ENCODE measurements around the gene MGMT. TPM values are rescaled to one million over a fixed set of nuclear protein-coding genes. Genes with fewer than 3 reads are reported as not detected.
"Not testable (repeated sequence)": the region's sequence is repeated elsewhere in the genome, so short reads cannot be mapped to it uniquely, and the experiment has no call there.

Gene MGMT
- total and polyA plus RNA-seq, 4 donors: 28.2 to 79.1 (median 46.0) TPM

DNA sequence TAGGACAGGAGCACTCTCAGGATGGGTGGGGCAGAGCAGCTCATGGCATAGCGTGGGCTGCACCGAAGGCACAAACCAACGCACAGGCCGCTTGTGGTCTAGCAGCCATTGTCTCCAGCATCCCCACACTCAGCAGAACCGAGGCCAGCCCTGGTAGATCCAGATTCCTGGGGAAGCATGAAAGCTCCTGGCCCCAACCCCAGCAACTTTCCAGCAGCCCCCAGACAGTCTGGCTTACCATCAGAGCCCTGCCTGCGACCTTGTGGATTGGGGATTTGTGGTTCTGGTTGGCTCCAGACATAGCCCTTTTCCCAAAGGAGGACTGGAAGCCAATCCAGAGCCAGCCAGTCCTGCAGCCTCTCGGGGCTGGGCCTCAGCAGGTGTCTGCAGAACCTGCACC lies 33.8 kb upstream of the MGMT start:
- H3K36me3 ChIP-seq (ENCODE audit: control insufficient read depth in 4 of 4, insufficient read depth in 3 of 4, low read depth in 1 of 4, low read length in 3 of 4): no peaks in the 10 kb centered on the region
- no peaks in the 10 kb centered on the region for H3K27me3 ChIP-seq (ENCODE audit: control insufficient read depth in 4 of 4, insufficient read depth in 4 of 4, low read length in 3 of 4)
- DNase-seq (ENCODE audit: low spot score): no peak
- H3K4me3 ChIP-seq (ENCODE audit: low read depth in 1 of 3, low read length in 3 of 3): no peak overlapping the region
- H3K9ac ChIP-seq (ENCODE audit: low read depth in 1 of 2, low read length in 2 of 2): no peak overlapping the region
- no peak overlapping the region for H3K27ac ChIP-seq (ENCODE audit: low read depth in 1 of 2, low read length in 2 of 2)
- whole genome bisulfite sequencing: 92% methylated on average over 7 of the region's 7 CpGs
- no peak for TF ChIP-seq TAF1 (conservative IDR thresholded peaks at IDR 0.05)
- TF ChIP-seq HNF4A (conservative IDR thresholded peaks at IDR 0.05): no peak
- no peak for TF ChIP-seq RAD21 (IDR thresholded peaks at IDR 0.05)
- TF ChIP-seq YY1 (IDR thresholded peaks at IDR 0.05): no peak
- TF ChIP-seq, protein P1, sequence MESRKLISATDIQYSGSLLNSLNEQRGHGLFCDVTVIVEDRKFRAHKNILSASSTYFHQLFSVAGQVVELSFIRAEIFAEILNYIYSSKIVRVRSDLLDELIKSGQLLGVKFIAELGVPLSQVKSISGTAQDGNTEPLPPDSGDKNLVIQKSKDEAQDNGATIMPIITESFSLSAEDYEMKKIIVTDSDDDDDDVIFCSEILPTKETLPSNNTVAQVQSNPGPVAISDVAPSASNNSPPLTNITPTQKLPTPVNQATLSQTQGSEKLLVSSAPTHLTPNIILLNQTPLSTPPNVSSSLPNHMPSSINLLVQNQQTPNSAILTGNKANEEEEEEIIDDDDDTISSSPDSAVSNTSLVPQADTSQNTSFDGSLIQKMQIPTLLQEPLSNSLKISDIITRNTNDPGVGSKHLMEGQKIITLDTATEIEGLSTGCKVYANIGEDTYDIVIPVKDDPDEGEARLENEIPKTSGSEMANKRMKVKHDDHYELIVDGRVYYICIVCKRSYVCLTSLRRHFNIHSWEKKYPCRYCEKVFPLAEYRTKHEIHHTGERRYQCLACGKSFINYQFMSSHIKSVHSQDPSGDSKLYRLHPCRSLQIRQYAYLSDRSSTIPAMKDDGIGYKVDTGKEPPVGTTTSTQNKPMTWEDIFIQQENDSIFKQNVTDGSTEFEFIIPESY (IDR thresholded peaks at IDR 0.05): no peak
- no peak for TF ChIP-seq FOXA1 (IDR thresholded peaks at IDR 0.05)
- no peak for TF ChIP-seq CTCF (IDR thresholded peaks at IDR 0.05; ENCODE audit: low read depth, low read length, missing input control)
- no peak for TF ChIP-seq SP1 (IDR thresholded peaks at IDR 0.05)
- TF ChIP-seq, protein P2, sequence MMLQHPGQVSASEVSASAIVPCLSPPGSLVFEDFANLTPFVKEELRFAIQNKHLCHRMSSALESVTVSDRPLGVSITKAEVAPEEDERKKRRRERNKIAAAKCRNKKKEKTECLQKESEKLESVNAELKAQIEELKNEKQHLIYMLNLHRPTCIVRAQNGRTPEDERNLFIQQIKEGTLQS (IDR thresholded peaks at IDR 0.05): no peak
- TF ChIP-seq JUND (IDR thresholded peaks at IDR 0.05): no peak
- no peak for TF ChIP-seq REST (IDR thresholded peaks at IDR 0.05)
- TF ChIP-seq NR2F2 (IDR thresholded peaks at IDR 0.05): no peak
- H3K4me1 ChIP-seq (ENCODE audit: control insufficient read depth in 4 of 4, insufficient read depth in 4 of 4, low read length in 3 of 4): no peaks in the 10 kb centered on the region
- no peaks in the 10 kb centered on the region for H3K9me3 ChIP-seq (ENCODE audit: control insufficient read depth in 4 of 4, low read length in 3 of 4)

GRCh38 chr10:129435724-129436123 lies 31.3 kb upstream of the MGMT start:
- not testable (repeated sequence) for H3K36me3 ChIP-seq (ENCODE audit: control insufficient read depth in 4 of 4, insufficient read depth in 3 of 4, low read depth in 1 of 4, low read length in 3 of 4); H3K4me3 ChIP-seq (ENCODE audit: low read depth in 1 of 3, low read length in 3 of 3); H3K27me3 ChIP-seq (ENCODE audit: control insufficient read depth in 4 of 4, insufficient read depth in 4 of 4, low read length in 3 of 4); DNase-seq (ENCODE audit: low spot score); H3K4me1 ChIP-seq (ENCODE audit: control insufficient read depth in 4 of 4, insufficient read depth in 4 of 4, low read length in 3 of 4); H3K27ac ChIP-seq (ENCODE audit: low read depth in 1 of 2, low read length in 2 of 2); H3K9ac ChIP-seq (ENCODE audit: low read depth in 1 of 2, low read length in 2 of 2); H3K9me3 ChIP-seq (ENCODE audit: control insufficient read depth in 4 of 4, low read length in 3 of 4)
- 93% methylated on average over 4 of the region's 4 CpGs for WGBS

Data from liver (tissue), 9 donors.